SHP77 (cell line): ENCODE data around the gene FGF12.

Source experiments
- DNase-seq, 2 experiments: peaks; one replicate each; lab custom pipeline; 2025; lab: John Stamatoyannopoulos, UW

Gene FGF12

GRCh38 chr3:192332386-192333291 lies 394.7 kb downstream of the FGF12 start:
- DNase-seq, result no peak

- no peak for DNase-seq
These were observed 395.5 kb downstream of the FGF12 start for GRCh38 chr3:192331749-192332385.

- DNase-seq, result no peak
These were observed 400.7 kb downstream of the FGF12 start for GRCh38 chr3:192326656-192327055.

- DNase-seq, result no peak
These were observed 409.8 kb downstream of the FGF12 start for GRCh38 chr3:192317564-192317963.

GRCh38 chr3:192313605-192314004 lies 413.7 kb downstream of the FGF12 start:
- no peak for DNase-seq

- DNase-seq, result no peak
These were observed 419.7 kb downstream of the FGF12 start for GRCh38 chr3:192307631-192308030.

GRCh38 chr3:192303235-192303634 lies 424.1 kb downstream of the FGF12 start:
- no peak for DNase-seq

GRCh38 chr3:192302721-192303120 lies 424.6 kb downstream of the FGF12 start:
- DNase-seq, result no peak

GRCh38 chr3:192299921-192300320 lies 427.4 kb downstream of the FGF12 start:
- no peak for DNase-seq

- DNase-seq, result no peak
These were observed 430.5 kb downstream of the FGF12 start for GRCh38 chr3:192296845-192297244.

- DNase-seq, result no peak
These were observed 442.8 kb downstream of the FGF12 start for GRCh38 chr3:192284443-192285072.

- no peak for DNase-seq
These were observed 446.0 kb downstream of the FGF12 start for GRCh38 chr3:192281207-192281880.

GRCh38 chr3:192279664-192280063 lies 447.7 kb downstream of the FGF12 start:
- no peak for DNase-seq

GRCh38 chr3:192277477-192277876 lies 449.9 kb downstream of the FGF12 start:
- DNase-seq, result no peak

GRCh38 chr3:192275741-192276355 lies 451.5 kb downstream of the FGF12 start:
- DNase-seq, result no peak

- DNase-seq, result no peak
These were observed 453.7 kb downstream of the FGF12 start for GRCh38 chr3:192273697-192274010.

- no peak for DNase-seq
These were observed 454.2 kb downstream of the FGF12 start for GRCh38 chr3:192273001-192273696.

GRCh38 chr3:192262001-192262400 lies 465.3 kb downstream of the FGF12 start:
- DNase-seq, result no peak

GRCh38 chr3:192261135-192261534 lies 466.2 kb downstream of the FGF12 start:
- no peak for DNase-seq

- no peak for DNase-seq
These were observed 467.0 kb downstream of the FGF12 start for GRCh38 chr3:192260116-192261010.
